ENCODE measurements around the gene DMBT1.

The DMBT1 gene

DNA sequence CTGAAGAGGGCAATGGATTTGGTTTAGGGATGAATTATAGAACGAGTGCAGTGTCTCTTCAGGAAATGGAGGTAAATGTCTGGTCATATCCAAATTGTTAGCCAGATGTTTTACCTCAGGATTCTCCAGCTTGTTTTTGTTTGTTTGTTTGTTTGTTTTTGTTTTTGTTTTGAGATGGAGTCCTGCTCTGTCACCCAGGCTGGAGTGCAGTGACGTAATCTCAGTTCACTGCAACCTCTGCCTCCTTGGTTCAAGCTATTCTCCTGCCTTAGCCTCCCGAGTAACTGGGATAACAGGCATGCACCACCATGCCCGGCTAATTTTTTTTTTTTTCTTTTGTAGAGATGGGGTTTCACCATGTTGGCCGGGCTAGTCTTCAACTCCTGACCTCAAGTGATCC lies 132.2 kb downstream of the DMBT1 start:
- H3K9ac ChIP-seq (ENCODE audit: low read length): no peak overlapping the region
- H3K4me3 ChIP-seq (ENCODE audit: low read length): no peak overlapping the region
- no peaks in the 10 kb centered on the region for H3K27me3 ChIP-seq (ENCODE audit: control insufficient read depth, insufficient read depth, low read length)
- no peaks in the 10 kb centered on the region for H3K36me3 ChIP-seq (ENCODE audit: control insufficient read depth, insufficient read depth, low read length)
- no peaks in the 10 kb centered on the region for H3K9me3 ChIP-seq (ENCODE audit: control insufficient read depth, low read length)
- no peaks in the 10 kb centered on the region for H3K4me1 ChIP-seq (ENCODE audit: control insufficient read depth, insufficient read depth, low read length)
